22Rv1 (cell line): ENCODE results near the gene MAP2K2.

Experiments
- ZFX ChIP-seq: fragments of 450-650 bp; IDR thresholded peaks from 2 replicates; pipeline ENCODE4 v1.6.1; 2017; ENCODE audit warnings: antibody characterized with exemption, borderline replicate concordance
- TF ChIP-seq, protein P1 (sequence below): fragments of 450-650 bp; IDR thresholded peaks from 2 replicates; pipeline ENCODE4 v1.5.1; 2017; ENCODE audit warnings: mild to moderate bottlenecking

DNA sequence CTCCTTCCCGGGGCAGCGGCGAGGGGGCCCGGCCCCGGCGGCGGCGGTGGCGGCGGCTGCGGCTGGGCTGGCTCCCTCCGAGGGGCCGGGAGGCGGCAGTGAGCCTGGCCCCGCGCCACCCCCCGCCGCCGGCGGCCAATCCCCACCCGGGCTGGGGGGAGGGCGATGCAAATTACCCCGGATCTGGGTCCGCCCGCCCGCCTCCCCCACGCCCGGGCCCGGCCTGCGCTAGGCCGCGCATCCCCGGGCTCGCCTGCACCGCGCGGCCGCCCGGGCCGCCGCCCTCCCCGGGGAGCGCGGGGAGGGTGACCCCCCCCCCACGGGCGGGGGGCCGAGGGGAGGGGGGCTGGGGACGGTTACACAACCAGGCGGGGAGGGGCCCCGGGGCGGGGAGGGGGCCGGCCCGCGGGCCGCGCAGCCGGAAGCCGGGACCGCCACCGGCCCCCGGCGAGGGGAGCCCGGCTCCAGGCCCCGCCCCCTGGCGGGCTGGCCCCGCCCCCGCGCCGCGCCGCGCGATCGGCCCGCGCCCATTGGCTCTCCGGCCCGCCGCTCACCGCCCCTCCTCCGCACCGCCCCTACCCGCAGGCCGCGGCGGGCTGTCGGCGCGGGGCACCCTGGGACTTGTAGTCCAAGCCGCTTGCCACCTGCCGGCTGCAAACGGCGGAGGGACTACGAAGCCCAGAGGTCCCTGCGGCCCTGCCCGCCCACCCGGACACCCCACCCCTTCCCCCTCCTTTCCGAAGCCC lies 58.3 kb downstream of the MAP2K2 start:
- TF ChIP-seq, protein P1, sequence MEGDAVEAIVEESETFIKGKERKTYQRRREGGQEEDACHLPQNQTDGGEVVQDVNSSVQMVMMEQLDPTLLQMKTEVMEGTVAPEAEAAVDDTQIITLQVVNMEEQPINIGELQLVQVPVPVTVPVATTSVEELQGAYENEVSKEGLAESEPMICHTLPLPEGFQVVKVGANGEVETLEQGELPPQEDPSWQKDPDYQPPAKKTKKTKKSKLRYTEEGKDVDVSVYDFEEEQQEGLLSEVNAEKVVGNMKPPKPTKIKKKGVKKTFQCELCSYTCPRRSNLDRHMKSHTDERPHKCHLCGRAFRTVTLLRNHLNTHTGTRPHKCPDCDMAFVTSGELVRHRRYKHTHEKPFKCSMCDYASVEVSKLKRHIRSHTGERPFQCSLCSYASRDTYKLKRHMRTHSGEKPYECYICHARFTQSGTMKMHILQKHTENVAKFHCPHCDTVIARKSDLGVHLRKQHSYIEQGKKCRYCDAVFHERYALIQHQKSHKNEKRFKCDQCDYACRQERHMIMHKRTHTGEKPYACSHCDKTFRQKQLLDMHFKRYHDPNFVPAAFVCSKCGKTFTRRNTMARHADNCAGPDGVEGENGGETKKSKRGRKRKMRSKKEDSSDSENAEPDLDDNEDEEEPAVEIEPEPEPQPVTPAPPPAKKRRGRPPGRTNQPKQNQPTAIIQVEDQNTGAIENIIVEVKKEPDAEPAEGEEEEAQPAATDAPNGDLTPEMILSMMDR: no peak
- TF ChIP-seq ZFX: no peak
